NT2/D1 (cell line): ENCODE data around the gene BCL10.

Source experiments
- SUZ12 ChIP-seq: IDR thresholded peaks from 2 replicates; pipeline ENCODE4 v1.6.1; 2011; ENCODE audit not compliant: insufficient read length, insufficient read depth; ENCODE audit errors: extremely low read depth
- YY1 ChIP-seq: IDR thresholded peaks from 2 replicates; pipeline ENCODE4 v1.6.1; 2011; ENCODE audit not compliant: insufficient read length, insufficient read depth
- ZNF274 ChIP-seq: IDR thresholded peaks from 2 replicates; pipeline ENCODE4 v1.6.1; 2011; ENCODE audit warnings: mild to moderate bottlenecking, low read depth, low read length

DNA sequence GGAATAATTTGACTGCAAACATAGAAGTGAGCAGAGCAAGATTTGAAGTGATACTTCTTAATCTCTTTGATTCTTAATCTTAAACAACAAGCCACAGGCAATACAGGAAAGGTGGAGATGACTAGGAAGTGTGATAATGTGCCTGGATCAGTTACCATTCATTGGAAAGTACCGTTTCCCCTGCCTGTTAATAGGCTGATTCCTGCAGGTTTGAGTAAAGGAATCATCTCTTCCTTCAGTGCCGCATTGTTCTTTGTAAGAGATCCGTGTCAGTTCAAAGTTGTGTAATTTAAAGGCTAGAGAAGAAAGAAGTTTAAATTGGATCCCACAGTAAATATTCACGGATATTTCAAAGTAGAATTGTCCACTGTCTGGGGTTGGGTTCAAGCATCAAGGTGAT, 43.5 kb upstream of the BCL10 start:
- no peak for TF ChIP-seq SUZ12
- TF ChIP-seq YY1, result no peak
- TF ChIP-seq ZNF274, result no peak
